Measurements from ENCODE around the gene CFAP43. TPM values are rescaled to one million over a fixed set of nuclear protein-coding genes. Genes with fewer than 3 reads are reported as not detected.

The CFAP43 gene
- polyA plus RNA-seq, 10 donors = 0.15 to 0.91 (median 0.39) TPM

- DNase-seq = no peak
Measured at GRCh38 chr10:104138131-104138530, 94.0 kb downstream of the CFAP43 start.

GRCh38 chr10:104130041-104130440 lies 102.1 kb downstream of the CFAP43 start:
- no peak for DNase-seq

- DNase-seq = no peak
Measured at GRCh38 chr10:104128214-104128613, 104.0 kb downstream of the CFAP43 start.

- DNase-seq = no peak
Measured at GRCh38 chr10:104127411-104127810, 104.8 kb downstream of the CFAP43 start.

GRCh38 chr10:104123397-104123796 lies 108.8 kb downstream of the CFAP43 start:
- peak in 1 of 3 donors; percentile 16 for DNase-seq

- no peak for DNase-seq
Measured at GRCh38 chr10:104122225-104123107, 109.7 kb downstream of the CFAP43 start.

- DNase-seq = peak; percentile 99 to 100 (median 99)
Measured at GRCh38 chr10:104121485-104122224, 110.5 kb downstream of the CFAP43 start, which contains the start of gene SFR1. Gene SFR1 (plus strand): TSS chr10:104122171. CDS start chr10:104122184, 13 bp downstream.

- DNase-seq = peak; percentile 92 to 96 (median 92)
Measured at GRCh38 chr10:104120903-104121484, 111.2 kb downstream of the CFAP43 start.

GRCh38 chr10:104120512-104120902 lies 111.7 kb downstream of the CFAP43 start:
- DNase-seq = no peak

GRCh38 chr10:104119996-104120395 lies 112.2 kb downstream of the CFAP43 start:
- DNase-seq = peak in 1 of 3 donors; percentile 36

- no peak for DNase-seq
Measured at GRCh38 chr10:104117839-104118323, 114.3 kb downstream of the CFAP43 start.

GRCh38 chr10:104113376-104113956 lies 118.7 kb downstream of the CFAP43 start:
- DNase-seq = no peak

- DNase-seq = peak in 1 of 3 donors; percentile 87
Measured at GRCh38 chr10:104109908-104110662, 122.1 kb downstream of the CFAP43 start.

GRCh38 chr10:104104926-104105325 lies 127.2 kb downstream of the CFAP43 start:
- DNase-seq = no peak

- DNase-seq = no peak
Measured at GRCh38 chr10:104104418-104104817, 127.7 kb downstream of the CFAP43 start.

GRCh38 chr10:104103956-104104355 lies 128.2 kb downstream of the CFAP43 start:
- no peak for DNase-seq

GRCh38 chr10:104101902-104102301 lies 130.3 kb downstream of the CFAP43 start:
- no peak for DNase-seq

- DNase-seq = no peak
Measured at GRCh38 chr10:104100795-104101194, 131.4 kb downstream of the CFAP43 start.

GRCh38 chr10:104099941-104100340 lies 132.2 kb downstream of the CFAP43 start:
- no peak for DNase-seq

GRCh38 chr10:104099269-104099668 lies 132.9 kb downstream of the CFAP43 start:
- DNase-seq = no peak

GRCh38 chr10:104098358-104098925 lies 133.7 kb downstream of the CFAP43 start:
- no peak for DNase-seq

All from muscle of back (tissue), 11 donors.